ENCODE measurements around the gene CELSR1.
A peak's percentile ranks its signal among the peaks of the same experiment; 100 is the strongest.

CELSR1 gene

DNA sequence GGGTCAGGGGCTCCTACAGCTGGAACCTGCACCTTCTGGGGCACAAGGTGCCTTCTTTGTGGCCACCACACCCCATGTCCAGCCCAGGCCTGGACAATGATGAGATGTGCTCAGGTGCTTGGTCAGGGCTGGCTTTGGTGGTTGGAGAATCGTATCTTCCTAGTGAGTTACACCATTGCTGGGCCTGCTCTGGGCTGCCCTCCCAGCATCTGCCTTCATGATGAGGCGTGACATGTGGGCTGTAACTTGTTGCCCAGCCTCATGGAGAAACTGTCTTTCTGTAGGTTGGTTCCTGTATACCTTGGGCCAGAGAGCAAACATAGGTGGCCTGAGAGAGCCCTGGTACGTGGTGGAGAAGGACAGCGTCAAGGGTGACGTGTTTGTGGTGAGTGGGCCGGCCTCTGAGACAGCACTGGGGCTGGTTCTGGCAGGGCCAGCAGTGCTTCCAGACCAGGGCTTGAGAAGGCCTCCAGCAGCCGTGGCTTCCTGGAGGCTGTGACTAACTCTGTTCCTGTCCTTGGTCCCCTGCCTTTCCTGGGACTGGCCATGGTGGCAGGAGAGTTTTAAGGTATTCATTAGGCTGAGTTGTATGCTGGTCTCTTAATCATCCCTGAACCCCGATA is 183.8 kb downstream of the CELSR1 start:
- Histone ChIP-seq H3K36me3 (peaks cover 77% of the 10 kb centered on the region), H3K4me1 (peaks cover 22% of the 10 kb centered on the region), H3K4me3 (ENCODE audit: low read depth, low read length) (no peak overlapping the region), H3K27me3 (no peaks in the 10 kb centered on the region), H3K9me3 (no peaks in the 10 kb centered on the region)
- TF ChIP-seq, protein P1, sequence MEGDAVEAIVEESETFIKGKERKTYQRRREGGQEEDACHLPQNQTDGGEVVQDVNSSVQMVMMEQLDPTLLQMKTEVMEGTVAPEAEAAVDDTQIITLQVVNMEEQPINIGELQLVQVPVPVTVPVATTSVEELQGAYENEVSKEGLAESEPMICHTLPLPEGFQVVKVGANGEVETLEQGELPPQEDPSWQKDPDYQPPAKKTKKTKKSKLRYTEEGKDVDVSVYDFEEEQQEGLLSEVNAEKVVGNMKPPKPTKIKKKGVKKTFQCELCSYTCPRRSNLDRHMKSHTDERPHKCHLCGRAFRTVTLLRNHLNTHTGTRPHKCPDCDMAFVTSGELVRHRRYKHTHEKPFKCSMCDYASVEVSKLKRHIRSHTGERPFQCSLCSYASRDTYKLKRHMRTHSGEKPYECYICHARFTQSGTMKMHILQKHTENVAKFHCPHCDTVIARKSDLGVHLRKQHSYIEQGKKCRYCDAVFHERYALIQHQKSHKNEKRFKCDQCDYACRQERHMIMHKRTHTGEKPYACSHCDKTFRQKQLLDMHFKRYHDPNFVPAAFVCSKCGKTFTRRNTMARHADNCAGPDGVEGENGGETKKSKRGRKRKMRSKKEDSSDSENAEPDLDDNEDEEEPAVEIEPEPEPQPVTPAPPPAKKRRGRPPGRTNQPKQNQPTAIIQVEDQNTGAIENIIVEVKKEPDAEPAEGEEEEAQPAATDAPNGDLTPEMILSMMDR (IDR thresholded peaks at IDR 0.05; ENCODE audit: low read depth, low read length) = no peak
- no peak for DNase-seq

DNA sequence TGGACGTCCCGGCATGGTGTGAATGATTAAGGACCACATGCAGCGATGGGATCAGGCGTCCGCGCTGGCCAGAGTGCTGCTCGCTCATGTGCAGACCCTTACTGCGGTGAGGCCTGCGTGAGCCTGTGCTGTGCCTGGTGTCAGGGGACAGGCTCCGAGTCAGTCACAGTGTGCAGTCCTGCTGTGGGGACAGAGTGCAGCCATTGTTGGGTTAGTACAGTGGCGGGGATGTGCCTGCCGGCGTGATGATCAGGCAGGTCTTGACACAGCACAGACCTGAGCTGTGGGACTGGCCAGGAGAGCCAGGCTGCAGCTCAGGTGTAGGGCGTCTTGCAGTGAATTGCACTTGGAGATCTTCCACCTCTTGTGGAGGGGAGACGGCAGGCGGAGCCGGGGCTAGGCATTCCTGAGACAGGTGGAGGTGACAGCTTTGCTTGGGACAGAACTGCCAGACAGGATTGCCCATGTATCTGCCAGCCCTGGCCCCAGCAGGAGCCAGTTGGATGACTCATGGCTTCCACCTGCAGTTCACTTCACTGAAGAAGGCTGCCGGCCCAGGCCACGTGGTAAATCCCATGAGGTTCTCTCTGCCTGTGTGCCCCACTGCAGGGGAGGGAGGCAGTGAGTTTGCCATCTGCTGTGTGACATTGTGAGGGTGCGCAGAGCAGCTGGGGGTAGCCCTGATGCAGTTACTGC is 184.6 kb downstream of the CELSR1 start:
- H3K9me3 ChIP-seq = no peaks in the 10 kb centered on the region
- no peak overlapping the region for H3K4me3 ChIP-seq (ENCODE audit: low read depth, low read length)
- H3K27me3 ChIP-seq = no peaks in the 10 kb centered on the region
- TF ChIP-seq, protein P1 (IDR thresholded peaks at IDR 0.05; ENCODE audit: low read depth, low read length) = no peak
- peaks cover 22% of the 10 kb centered on the region for H3K4me1 ChIP-seq
- peaks cover 84% of the 10 kb centered on the region for H3K36me3 ChIP-seq
- peak; percentile 90 for DNase-seq

GRCh38 chr22:46352276-46352675 is 185.1 kb downstream of the CELSR1 start:
- no peak overlapping the region for H3K4me3 ChIP-seq (ENCODE audit: low read depth, low read length)
- TF ChIP-seq, protein P1 (IDR thresholded peaks at IDR 0.05; ENCODE audit: low read depth, low read length) = no peak
- peaks cover 88% of the 10 kb centered on the region for H3K36me3 ChIP-seq
- no peaks in the 10 kb centered on the region for H3K27me3 ChIP-seq
- no peak for DNase-seq
- peaks cover 22% of the 10 kb centered on the region for H3K4me1 ChIP-seq
- no peaks in the 10 kb centered on the region for H3K9me3 ChIP-seq

DNA sequence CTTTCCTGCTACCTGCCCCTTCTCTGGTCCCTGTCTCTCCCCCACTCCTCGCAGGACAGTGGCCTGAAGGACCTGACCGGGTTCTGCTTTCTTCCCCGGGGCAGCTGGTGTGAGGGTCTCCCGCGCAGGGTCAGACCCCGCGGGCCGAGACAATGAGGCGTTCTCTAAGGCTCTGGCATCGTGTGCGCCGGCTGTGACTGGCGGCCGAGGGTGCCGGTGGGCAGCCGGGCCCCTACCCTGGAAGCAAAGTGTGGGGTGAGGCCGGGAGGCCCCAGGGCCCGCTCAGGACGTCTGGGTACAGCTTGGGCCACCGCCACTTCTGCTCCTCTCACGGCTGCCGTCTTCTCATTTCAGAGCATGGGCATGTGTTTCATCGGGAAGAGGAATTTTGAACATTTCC is 185.7 kb downstream of the CELSR1 start:
- no peaks in the 10 kb centered on the region for H3K9me3 ChIP-seq
- TF ChIP-seq, protein P1 (IDR thresholded peaks at IDR 0.05; ENCODE audit: low read depth, low read length) = no peak
- H3K4me1 ChIP-seq = peaks cover 22% of the 10 kb centered on the region
- no peak overlapping the region for H3K4me3 ChIP-seq (ENCODE audit: low read depth, low read length)
- H3K36me3 ChIP-seq = peaks cover 90% of the 10 kb centered on the region
- H3K27me3 ChIP-seq = no peaks in the 10 kb centered on the region
- DNase-seq = no peak

- TF ChIP-seq, protein P1 (IDR thresholded peaks at IDR 0.05; ENCODE audit: low read depth, low read length) = no peak
- Histone ChIP-seq H3K36me3 (peaks cover 90% of the 10 kb centered on the region), H3K27me3 (no peaks in the 10 kb centered on the region), H3K9me3 (no peaks in the 10 kb centered on the region), H3K4me3 (ENCODE audit: low read depth, low read length) (no peak overlapping the region), H3K4me1 (peaks cover 22% of the 10 kb centered on the region)
- no peak for DNase-seq
Observed at GRCh38 chr22:46351131-46351735, 186.2 kb downstream of the CELSR1 start.

DNA sequence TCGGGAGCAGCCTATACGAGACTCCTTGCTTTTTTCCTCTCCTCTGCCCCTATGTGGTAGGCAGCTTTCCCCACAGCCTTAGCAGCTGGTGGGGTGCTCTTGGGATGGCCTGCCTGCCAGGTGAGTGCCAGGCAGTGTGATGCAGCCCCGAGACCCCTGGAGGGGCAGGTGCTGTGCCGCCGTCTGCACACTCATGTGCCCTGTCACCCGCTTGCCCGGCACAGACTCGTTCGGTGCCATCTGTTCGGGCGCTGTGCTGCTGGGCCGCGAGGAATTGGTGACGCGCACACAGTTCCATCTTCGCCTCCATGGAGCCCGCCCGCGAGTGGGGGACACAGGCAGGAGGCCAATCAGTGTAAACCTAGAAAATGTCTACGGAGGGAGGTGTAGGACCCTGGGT is 186.8 kb downstream of the CELSR1 start:
- Histone ChIP-seq H3K27me3 (no peaks in the 10 kb centered on the region), H3K9me3 (no peaks in the 10 kb centered on the region), H3K36me3 (peaks cover 90% of the 10 kb centered on the region), H3K4me3 (ENCODE audit: low read depth, low read length) (no peak overlapping the region), H3K4me1 (peaks cover 22% of the 10 kb centered on the region)
- TF ChIP-seq, protein P1 (IDR thresholded peaks at IDR 0.05; ENCODE audit: low read depth, low read length) = no peak
- DNase-seq = no peak
